HCT116 (cell line): ENCODE measurements around the gene NBAS. TPM values are rescaled to one million over a fixed set of nuclear protein-coding genes. Genes with fewer than 3 reads are reported as not detected.

Source experiments
- ATAC-seq: fragments of 200-7000 bp; cut with Tn5 transposase; 2 replicates; pipeline ENCODE4 v1.9.1; 2020; ENCODE audit warnings: mild to moderate bottlenecking, moderate library complexity
- BruUV-seq: library from RNA; stranded (reverse); fragments of 400-500 nt; replicated peaks from 2 replicates; lab custom pipeline; 2021; lab: Mats Ljungman, UMichigan
- CTCF ChIA-PET: fragments of 300-600 bp; sonication (Branson Sonifier 250); formaldehyde crosslinking; loops from one replicate; lab custom pipeline; 2021; ENCODE audit warnings: antibody characterized with exemption; lab: Charles Lee
- POLR2A ChIA-PET: fragments of 300-600, 350-600 bp; sonication (Branson Sonifier 250); formaldehyde crosslinking; loops from one replicate; lab custom pipeline; 2021; ENCODE audit warnings: antibody characterized with exemption; lab: Charles Lee
- RAD21 ChIA-PET, 2 experiments: fragments of 300-600 bp; sonication (Branson Sonifier 250); formaldehyde crosslinking; loops; one replicate each; lab custom pipeline; 2023; ENCODE audit warnings: low total read pairs in 2 of 2; ENCODE audit not compliant: uncharacterized antibody in 2 of 2, unreplicated experiment in 2 of 2, low non-redundant PET in 1 of 2; lab: Charles Lee
- DNase-seq: peaks from one replicate; pipeline ENCODE4 v3.0.0-alpha.2; 2010; ENCODE audit warnings: low read depth, low spot score
- H2AFZ ChIP-seq: fragments of 200-600 bp; shearing (Covaris generic), sonication (generic); 2 replicates; pipeline ENCODE4 v1.6.1; 2017; ENCODE audit warnings: low read depth, mixed run types, mixed read lengths, antibody characterized with exemption, low read length; ENCODE audit not compliant: poor library complexity, severe bottlenecking
- H3K27ac ChIP-seq: 2 replicates; pipeline ENCODE4 v1.5.1; 2012; ENCODE audit warnings: low read depth, low read length
- H3K27me3 ChIP-seq: fragments of 200-600 bp; sonication (generic); 2 replicates; pipeline ENCODE4 v1.6.1; 2016; ENCODE audit warnings: mixed run types, low read length, mixed read lengths; ENCODE audit not compliant: insufficient read depth
- H3K36me3 ChIP-seq, 2 experiments: fragments of 200-500 bp in 1 of 2; fragments of 200-600 bp in 1 of 2; sonication (Bioruptor generic) in 1 of 2; sonication (generic) in 1 of 2; 2 replicates each; pipeline versions ENCODE4 v1.5.1 to v1.6.1; 2014 to 2016; ENCODE audit warnings: low read length in 2 of 2, inconsistent platforms in 1 of 2, mixed read lengths in 1 of 2, mixed run types in 1 of 2; ENCODE audit not compliant: insufficient read depth in 2 of 2, control insufficient read depth in 1 of 2
- H3K4me1 ChIP-seq, 2 experiments: fragments of 200-600 bp in 1 of 2; sonication (generic) in 1 of 2; 2 replicates each; pipeline versions ENCODE4 v1.5.1 to v1.6.1; 2012 to 2017; ENCODE audit warnings: low read length in 2 of 2, inconsistent platforms in 1 of 2, mild to moderate bottlenecking in 1 of 2, mixed read lengths in 1 of 2, mixed run types in 1 of 2, moderate library complexity in 1 of 2; ENCODE audit not compliant: insufficient read depth in 2 of 2, control insufficient read depth in 1 of 2
- H3K4me2 ChIP-seq: fragments of 200-600 bp; sonication (generic); 2 replicates; pipeline ENCODE4 v1.6.1; 2017; ENCODE audit warnings: mixed run types, low read length, mixed read lengths
- H3K4me3 ChIP-seq, 2 experiments: fragments of 200-600 bp in 1 of 2; sonication (generic) in 1 of 2; replicated peaks in 1 of 2; 2 replicates each; pipeline ENCODE4 v1.5.1; 2011 to 2016; ENCODE audit warnings: low read length in 2 of 2, control low read depth in 1 of 2, low read depth in 1 of 2, mild to moderate bottlenecking in 1 of 2, mixed read lengths in 1 of 2, mixed run types in 1 of 2
- H3K79me2 ChIP-seq: fragments of 200-600 bp; sonication (generic); 2 replicates; pipeline ENCODE4 v1.6.1; 2017; ENCODE audit warnings: mild to moderate bottlenecking, mixed run types, low read length, moderate library complexity, mixed read lengths; ENCODE audit not compliant: insufficient read depth
- H3K9ac ChIP-seq: fragments of 200-600 bp; sonication (generic); 2 replicates; pipeline ENCODE4 v1.6.1; 2016; ENCODE audit warnings: low read length, mixed read lengths
- H3K9me2 ChIP-seq: fragments of 200-600 bp; sonication (generic), shearing (Covaris generic); 2 replicates; pipeline ENCODE4 v1.6.1; 2017; ENCODE audit warnings: mixed run types, mild to moderate bottlenecking, moderate library complexity; ENCODE audit not compliant: insufficient read depth
- H3K9me3 ChIP-seq, 2 experiments: fragments of 200-500 bp in 1 of 2; fragments of 200-600 bp in 1 of 2; sonication (Bioruptor generic) in 1 of 2; sonication (generic) in 1 of 2; 2 replicates each; pipeline ENCODE4 v1.6.1; 2014 to 2017; ENCODE audit warnings: low read length in 2 of 2, mixed read lengths in 2 of 2, inconsistent platforms in 1 of 2, low read depth in 1 of 2, mild to moderate bottlenecking in 1 of 2, mixed run types in 1 of 2, moderate library complexity in 1 of 2; ENCODE audit not compliant: control insufficient read depth in 1 of 2, insufficient read depth in 1 of 2
- H4K20me1 ChIP-seq: fragments of 200-600 bp; sonication (generic), shearing (Covaris generic); 2 replicates; pipeline ENCODE4 v1.6.1; 2017; ENCODE audit warnings: mixed run types, mild to moderate bottlenecking, moderate library complexity; ENCODE audit not compliant: insufficient read depth
- CEBPB ChIP-seq: IDR thresholded peaks from 2 replicates; pipeline ENCODE4 v1.6.1; 2012; ENCODE audit warnings: low read depth
- CTCF ChIP-seq, 3 experiments: fragments of 200-600 bp in 1 of 3; sonication (generic) in 1 of 3; IDR thresholded peaks in 2 of 3; conservative IDR thresholded peaks in 1 of 3; 2 replicates each; pipeline ENCODE4 v1.5.1; 2012 to 2017; ENCODE audit warnings: low read depth in 2 of 3, low read length in 2 of 3, antibody characterized with exemption in 1 of 3, borderline replicate concordance in 1 of 3, control low read depth in 1 of 3, mild to moderate bottlenecking in 1 of 3, mixed read lengths in 1 of 3, mixed run types in 1 of 3, moderate library complexity in 1 of 3; ENCODE audit not compliant: insufficient read depth in 1 of 3
- ELF1 ChIP-seq: IDR thresholded peaks from 2 replicates; pipeline ENCODE4 v1.6.1; 2012; ENCODE audit warnings: low read depth, borderline replicate concordance
- JUND ChIP-seq: IDR thresholded peaks from 2 replicates; pipeline ENCODE4 v1.6.1; 2012
- POLR2A ChIP-seq: IDR thresholded peaks from 2 replicates; pipeline ENCODE4 v1.7.0; 2011; ENCODE audit warnings: borderline replicate concordance; ENCODE audit not compliant: insufficient read depth, insufficient read length; ENCODE audit errors: extremely low read depth
- POLR2AphosphoS5 ChIP-seq: IDR thresholded peaks from 2 replicates; pipeline ENCODE4 v1.6.1; 2011; ENCODE audit warnings: mild to moderate bottlenecking, low read depth, low read length, moderate library complexity
- RAD21 ChIP-seq: IDR thresholded peaks from 2 replicates; pipeline ENCODE4 v1.6.1; 2012; ENCODE audit warnings: low read depth, mild to moderate bottlenecking
- SIN3A ChIP-seq: IDR thresholded peaks from 2 replicates; pipeline ENCODE4 v1.6.1; 2012; ENCODE audit warnings: low read depth
- SRF ChIP-seq: IDR thresholded peaks from 2 replicates; pipeline ENCODE4 v1.6.1; 2012; ENCODE audit warnings: low read depth
- intact Hi-C: fragments of 100-400 bp; cut with micrococcal nuclease; formaldehyde crosslinking; loops from 2 replicates; pipeline ENCODE4 v1.10.0; 2022
- total RNA-seq: library from RNA; stranded (reverse); gene quantifications from one replicate; pipeline ENCODE4 v1.2.1, GENCODE V29; 2021; ENCODE audit not compliant: unreplicated experiment

Gene NBAS
- total RNA-seq, 1 experiment from 2014 or later, result 32.8 TPM

GRCh38 chr2:15577071-15577735, 16.1 kb upstream of the NBAS start:
- Histone ChIP-seq H3K36me3 (no peaks in the 10 kb centered on the region), H3K27ac (no peak overlapping the region), H3K9ac (no peak overlapping the region), H4K20me1 (no peaks in the 10 kb centered on the region), H3K4me3 (no peak overlapping the region), H3K79me2 (no peaks in the 10 kb centered on the region), H3K27me3 (no peaks in the 10 kb centered on the region), H3K9me2 (no peaks in the 10 kb centered on the region), H3K4me2 (no peak overlapping the region), H2AFZ (no peak overlapping the region), H3K4me1 (peaks cover 0 to 5% of the 10 kb centered on the region in 2 experiments; a peak in 1 of 4 replicates), H3K9me3 (no peaks in the 10 kb centered on the region)
- ChIA-PET RAD21 (interaction anchor here in 1 of 2 experiments (0.9 kb wide), 1 partner anchor 16 kb away, joined by 3 read pairs; the partner anchor contains the start of gene NBAS), CTCF (interaction anchor here (0.6 to 2.2 kb wide), 18 partner anchors 8 to 543 kb away, joined by 3 to 16 read pairs (median 4); partner anchors contain the start of gene NBAS), POLR2A (no interaction called here)
- peak; percentile 99 for ATAC-seq
- no TSS peak for BruUV-seq
- DNase-seq, result peak; percentile 69
- intact Hi-C loops, result loop anchor here (5.0 to 10.0 kb wide), 3 partner anchors 420 to 675 kb away; no protein-coding TSS in a partner anchor
- TF ChIP-seq CEBPB (no peak), RAD21 (peak; percentile 85), CTCF (IDR thresholded peaks at IDR 0.05 in 2 of 3, conservative IDR thresholded peaks at IDR 0.05 in 1 of 3; ENCODE audit: borderline replicate concordance in 1 of 3, insufficient read depth in 1 of 3, low read depth in 2 of 3, low read length in 2 of 3) (peak; percentile 52 to 92 (median 87); a peak in 5 of 6 replicates)
- TF ChIP-seq, all 23 proteins: peak for 2

- H3K4me1 ChIP-seq, result no peaks in the 10 kb centered on the region
- no peak overlapping the region for H3K4me3 ChIP-seq
- ATAC-seq, result no peak
- H2AFZ ChIP-seq, result no peak overlapping the region
- H3K4me2 ChIP-seq, result no peak overlapping the region
- intact Hi-C loops, result loop anchor here (10.0 kb wide), 1 partner anchor 507 kb away; no protein-coding TSS in a partner anchor
- ChIA-PET CTCF (no interaction called here), RAD21 (no interaction called here), POLR2A (no interaction called here)
- H3K9me2 ChIP-seq, result no peaks in the 10 kb centered on the region
- no peaks in the 10 kb centered on the region for H3K36me3 ChIP-seq
- H3K9ac ChIP-seq, result no peak overlapping the region
- no peak for DNase-seq
- no peak for TF ChIP-seq CTCF (IDR thresholded peaks at IDR 0.05 in 2 of 3, conservative IDR thresholded peaks at IDR 0.05 in 1 of 3; ENCODE audit: borderline replicate concordance in 1 of 3, insufficient read depth in 1 of 3, low read depth in 2 of 3, low read length in 2 of 3)
- TF ChIP-seq ELF1, result no peak
- no peak for TF ChIP-seq SIN3A
- TF ChIP-seq SRF, result no peak
- no peak for TF ChIP-seq POLR2A
- TF ChIP-seq POLR2AphosphoS5, result no peak
- TF ChIP-seq JUND, result no peak
- H3K27me3 ChIP-seq, result no peaks in the 10 kb centered on the region
- no peaks in the 10 kb centered on the region for H4K20me1 ChIP-seq
- H3K27ac ChIP-seq, result no peak overlapping the region
- no peaks in the 10 kb centered on the region for H3K9me3 ChIP-seq
- no TSS peak for BruUV-seq
- no peaks in the 10 kb centered on the region for H3K79me2 ChIP-seq
Observed at GRCh38 chr2:15571729-15572128, 10.6 kb upstream of the NBAS start.
